SIG-M5 (cell line): ENCODE measurements around the gene GPR17.
A peak's percentile ranks its signal among the peaks of the same experiment; 100 is the strongest.

Source experiments
- DNase-seq: peaks from one replicate; lab custom pipeline; 2025; lab: John Stamatoyannopoulos, UW

Gene GPR17

GRCh38 chr2:127694986-127695385 is 49.0 kb downstream of the GPR17 start:
- no peak for DNase-seq

GRCh38 chr2:127695491-127696472 is 49.8 kb downstream of the GPR17 start:
- DNase-seq = no peak

GRCh38 chr2:127697482-127698180 is 51.7 kb downstream of the GPR17 start:
- no peak for DNase-seq

GRCh38 chr2:127698553-127699355 is 52.8 kb downstream of the GPR17 start:
- no peak for DNase-seq

GRCh38 chr2:127700527-127701192 is 54.7 kb downstream of the GPR17 start:
- DNase-seq = no peak

- DNase-seq = peak; percentile 83
Observed at GRCh38 chr2:127701193-127701650, 55.3 kb downstream of the GPR17 start, which contains the start of gene SFT2D3. Gene SFT2D3, plus strand, starts transcription at chr2:127701497. Its CDS starts 32 bp downstream, at chr2:127701529.

GRCh38 chr2:127701651-127702394 is 55.9 kb downstream of the GPR17 start:
- DNase-seq = peak; percentile 31
